Vagina (tissue), 2 donors: ENCODE measurements around the gene SYT13.

Experiments used
- CTCF ChIP-seq, 3 experiments: fragments of 450-650 bp in 2 of 3; fragments of 200-600 bp in 1 of 3; sonication (generic) in 1 of 3; IDR thresholded peaks; one replicate each; pipeline ENCODE4 v1.5.1; 2017 to 2019; ENCODE audit warnings: antibody characterized with exemption in 3 of 3, mild to moderate bottlenecking in 2 of 3, moderate library complexity in 2 of 3
- POLR2A ChIP-seq, 2 donors: fragments of 450-650 bp; IDR thresholded peaks; one replicate each; pipeline ENCODE4 v1.6.1; 2017; ENCODE audit warnings: antibody characterized with exemption in 2 of 2, mild to moderate bottlenecking in 2 of 2, moderate library complexity in 2 of 2
- POLR2AphosphoS5 ChIP-seq, 2 donors: sonication (generic); formaldehyde crosslinking; IDR thresholded peaks; one replicate each; pipeline ENCODE4 v1.9.0; 2017; ENCODE audit warnings: antibody characterized with exemption in 2 of 2, mild to moderate bottlenecking in 2 of 2, low read depth in 1 of 2; ENCODE audit not compliant: insufficient read depth in 1 of 2

DNA sequence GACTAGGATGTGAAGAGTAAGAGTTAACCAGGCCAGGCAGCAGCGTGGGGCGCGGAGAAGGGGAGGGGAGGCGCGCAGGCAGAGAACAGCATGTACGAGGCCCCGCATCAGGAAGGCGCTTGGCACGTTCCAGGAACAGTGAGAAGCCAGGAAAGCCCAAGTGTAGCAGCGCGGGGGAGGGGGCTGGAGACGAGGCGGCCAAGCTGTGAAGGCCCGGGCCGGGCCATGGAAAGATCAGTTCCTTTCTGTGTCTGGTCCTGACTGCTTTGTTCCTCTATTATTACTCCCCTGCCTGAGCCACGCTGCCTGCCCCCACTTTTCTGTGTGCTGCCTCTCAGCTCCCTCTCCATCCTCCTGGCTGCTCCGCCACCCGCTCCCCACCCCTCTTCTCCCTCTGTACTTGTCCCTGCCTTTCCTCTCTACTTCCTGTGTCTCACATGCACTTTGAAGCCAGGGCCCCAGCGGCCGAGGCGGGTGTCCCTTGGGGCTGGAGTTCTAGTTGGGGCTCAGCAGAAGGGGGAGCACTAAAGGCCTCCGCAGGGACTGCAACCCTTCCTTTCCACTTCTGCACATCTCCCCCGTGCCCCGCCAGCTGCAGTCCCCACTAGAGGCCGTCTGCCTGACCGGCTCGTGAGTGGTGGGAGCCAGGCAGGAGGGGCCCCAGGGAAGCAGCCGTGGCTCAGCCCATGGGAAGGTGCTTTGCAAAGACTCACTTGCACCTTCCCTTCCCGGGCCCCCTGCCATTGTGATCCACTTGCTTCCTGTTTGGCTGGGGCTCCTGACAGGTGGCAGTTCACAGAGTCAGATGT, 76.0 kb downstream of the SYT13 start:
- peak in 1 of 3 experiments; percentile 5 for TF ChIP-seq CTCF (IDR thresholded peaks at IDR 0.05)
- TF ChIP-seq POLR2AphosphoS5 (IDR thresholded peaks at IDR 0.05; ENCODE audit: insufficient read depth in 1 of 2, low read depth in 1 of 2), result peak; percentile 72 to 84
- no peak for TF ChIP-seq POLR2A (IDR thresholded peaks at IDR 0.05)
